Sigmoid colon (tissue), 3 donors: Measurements from ENCODE around the gene PHF20.

ENCODE experiments used
- CTCF ChIP-seq, 4 experiments: fragments of 450-650 bp in 3 of 4; fragments of 200-600 bp in 1 of 4; IDR thresholded peaks; one replicate each; pipeline ENCODE4 v1.5.1; 2016 to 2019; ENCODE audit warnings: antibody characterized with exemption in 4 of 4, mild to moderate bottlenecking in 3 of 4, moderate library complexity in 2 of 4
- POLR2A ChIP-seq, 2 donors: fragments of 450-650 bp; IDR thresholded peaks; one replicate each; pipeline ENCODE4 v1.6.1; 2016; ENCODE audit warnings: antibody characterized with exemption in 2 of 2, mild to moderate bottlenecking in 2 of 2, moderate library complexity in 2 of 2

- TF ChIP-seq CTCF (IDR thresholded peaks at IDR 0.05) (no peak), POLR2A (IDR thresholded peaks at IDR 0.05) (no peak)
Observed at GRCh38 chr20:35856866-35857265, 85.1 kb downstream of the PHF20 start.
